ENCODE results near the gene CGB8. TPM values are rescaled to one million over a fixed set of nuclear protein-coding genes. Genes with fewer than 3 reads are reported as not detected.
A peak's percentile ranks its signal among the peaks of the same experiment; 100 is the strongest.
"Not testable (repeated sequence)": the region's sequence is repeated elsewhere in the genome, so short reads cannot be mapped to it uniquely, and the experiment has no call there.

The CGB8 gene
- total RNA-seq, 1 donor from 2014 or later = 3.3 TPM

DNA sequence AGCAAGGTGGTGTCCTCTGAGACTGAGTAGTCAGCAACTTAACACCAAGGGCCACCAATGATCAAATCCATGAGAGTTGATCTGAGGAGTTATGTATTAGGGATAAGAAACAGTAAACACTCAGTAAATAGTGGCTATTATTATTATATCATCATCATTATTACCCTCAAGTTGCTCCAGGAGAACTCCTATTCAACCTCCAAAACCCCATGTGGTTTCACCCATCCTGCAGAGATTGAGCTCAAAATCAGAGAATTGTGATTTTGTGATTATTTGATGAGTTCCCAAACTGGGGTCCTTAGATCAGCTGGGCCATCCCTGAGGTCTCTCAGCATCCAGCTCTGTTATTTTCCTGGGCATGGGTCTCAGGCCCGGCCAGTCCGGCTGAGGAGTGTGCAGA is 12.1 kb upstream of the CGB8 start:
- Histone ChIP-seq H3K4me3 (ENCODE audit: low read depth, low read length) (no peak overlapping the region), H3K36me3 (ENCODE audit: control insufficient read depth, insufficient read depth, low read length) (no peaks in the 10 kb centered on the region), H3K27me3 (ENCODE audit: control insufficient read depth, insufficient read depth, low read length) (peaks cover 10% of the 10 kb centered on the region)
- TF ChIP-seq, protein P1, sequence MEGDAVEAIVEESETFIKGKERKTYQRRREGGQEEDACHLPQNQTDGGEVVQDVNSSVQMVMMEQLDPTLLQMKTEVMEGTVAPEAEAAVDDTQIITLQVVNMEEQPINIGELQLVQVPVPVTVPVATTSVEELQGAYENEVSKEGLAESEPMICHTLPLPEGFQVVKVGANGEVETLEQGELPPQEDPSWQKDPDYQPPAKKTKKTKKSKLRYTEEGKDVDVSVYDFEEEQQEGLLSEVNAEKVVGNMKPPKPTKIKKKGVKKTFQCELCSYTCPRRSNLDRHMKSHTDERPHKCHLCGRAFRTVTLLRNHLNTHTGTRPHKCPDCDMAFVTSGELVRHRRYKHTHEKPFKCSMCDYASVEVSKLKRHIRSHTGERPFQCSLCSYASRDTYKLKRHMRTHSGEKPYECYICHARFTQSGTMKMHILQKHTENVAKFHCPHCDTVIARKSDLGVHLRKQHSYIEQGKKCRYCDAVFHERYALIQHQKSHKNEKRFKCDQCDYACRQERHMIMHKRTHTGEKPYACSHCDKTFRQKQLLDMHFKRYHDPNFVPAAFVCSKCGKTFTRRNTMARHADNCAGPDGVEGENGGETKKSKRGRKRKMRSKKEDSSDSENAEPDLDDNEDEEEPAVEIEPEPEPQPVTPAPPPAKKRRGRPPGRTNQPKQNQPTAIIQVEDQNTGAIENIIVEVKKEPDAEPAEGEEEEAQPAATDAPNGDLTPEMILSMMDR (IDR thresholded peaks at IDR 0.05; ENCODE audit: insufficient read depth, low read length, poor library complexity, severe bottlenecking) = no peak
- DNase-seq (ENCODE audit: low read depth) = no peak

DNA sequence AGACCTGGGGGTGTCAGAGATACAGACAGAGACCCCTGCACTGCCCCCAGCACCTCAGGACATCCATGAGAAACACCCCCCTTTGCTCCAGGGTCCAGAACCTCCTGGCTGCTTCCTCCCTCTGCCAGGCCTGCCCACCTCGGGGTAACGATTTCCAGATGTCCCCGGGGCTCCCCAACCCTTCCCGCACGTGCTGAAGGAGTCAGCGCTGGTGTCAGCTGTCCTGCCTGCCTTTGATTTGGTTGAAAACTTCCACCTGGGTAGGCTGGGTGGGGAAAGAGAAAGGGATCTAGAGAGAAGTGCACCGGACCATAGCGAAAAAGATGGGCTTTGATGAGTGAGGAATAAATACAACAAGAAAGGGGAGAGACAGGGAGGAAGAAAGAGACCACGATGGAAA is 10.1 kb upstream of the CGB8 start:
- TF ChIP-seq, protein P1 (IDR thresholded peaks at IDR 0.05; ENCODE audit: insufficient read depth, low read length, poor library complexity, severe bottlenecking) = no peak
- Histone ChIP-seq H3K27me3 (ENCODE audit: control insufficient read depth, insufficient read depth, low read length) (no peaks in the 10 kb centered on the region), H3K4me3 (ENCODE audit: low read depth, low read length) (no peak overlapping the region), H3K36me3 (ENCODE audit: control insufficient read depth, insufficient read depth, low read length) (no peaks in the 10 kb centered on the region)
- DNase-seq (ENCODE audit: low read depth) = no peak

DNA sequence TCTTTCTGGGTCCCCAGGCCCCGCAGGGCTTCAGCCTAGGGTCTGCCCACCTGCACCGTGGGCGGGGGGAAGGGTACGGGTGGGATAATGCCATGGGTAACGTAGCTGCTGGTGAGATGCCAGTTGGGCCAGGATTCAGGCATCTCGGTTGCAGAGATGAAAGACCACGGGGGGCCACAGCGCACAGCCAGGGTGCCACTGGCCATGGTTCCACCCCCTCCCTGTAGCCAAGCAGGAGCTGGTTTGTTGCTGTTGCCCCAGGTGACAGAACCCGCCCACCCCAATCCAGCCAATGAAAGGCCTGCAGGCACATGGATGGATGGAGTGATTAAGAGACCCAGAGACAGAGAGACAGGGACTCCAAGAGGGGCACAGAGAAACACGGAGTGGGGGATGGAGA is 9.7 kb upstream of the CGB8 start:
- no peak overlapping the region for H3K4me3 ChIP-seq (ENCODE audit: low read depth, low read length)
- no peak for DNase-seq (ENCODE audit: low read depth)
- no peaks in the 10 kb centered on the region for H3K36me3 ChIP-seq (ENCODE audit: control insufficient read depth, insufficient read depth, low read length)
- TF ChIP-seq, protein P1 (IDR thresholded peaks at IDR 0.05; ENCODE audit: insufficient read depth, low read length, poor library complexity, severe bottlenecking) = no peak
- no peaks in the 10 kb centered on the region for H3K27me3 ChIP-seq (ENCODE audit: control insufficient read depth, insufficient read depth, low read length)

DNA sequence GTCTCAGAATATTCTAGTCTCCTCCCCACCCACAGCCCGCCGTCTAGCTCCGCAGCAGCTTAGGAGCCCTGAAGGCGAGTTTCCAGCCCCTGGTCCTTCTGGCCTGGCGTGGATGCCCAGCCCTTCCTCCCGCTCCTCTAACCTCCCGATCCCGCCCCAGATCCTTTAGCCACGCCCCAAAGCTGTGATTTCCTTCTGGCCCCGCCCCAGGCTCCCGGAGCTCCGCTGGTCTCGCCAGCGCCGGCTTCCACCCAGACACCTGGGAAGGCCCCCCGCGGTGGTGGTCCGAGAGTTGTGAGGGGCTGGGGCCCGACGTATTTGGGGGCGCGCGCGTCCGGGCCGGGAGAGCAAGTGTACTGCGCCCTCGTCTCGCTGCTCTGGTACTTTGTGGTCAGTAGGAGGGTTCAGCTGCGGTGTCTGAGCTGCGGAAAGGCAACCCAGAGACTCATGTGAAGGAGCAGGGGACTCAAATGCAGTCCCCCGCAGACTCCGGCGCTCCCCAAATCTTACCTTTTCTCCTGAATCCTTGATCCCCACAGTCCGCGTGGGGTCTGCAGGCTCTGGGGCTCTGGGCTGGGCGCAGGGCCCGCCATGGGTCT is 8.8 kb upstream of the CGB8 start, which contains the start of gene CGB7:
Gene CGB7 (minus strand): TSS at position 114 of the 599 bp plus-strand sequence. CDS start 2,374 bp downstream, outside the sequence.
- TF ChIP-seq, protein P1 (IDR thresholded peaks at IDR 0.05; ENCODE audit: insufficient read depth, low read length, poor library complexity, severe bottlenecking) = no peak
- Histone ChIP-seq H3K36me3 (ENCODE audit: control insufficient read depth, insufficient read depth, low read length) (no peaks in the 10 kb centered on the region), H3K27me3 (ENCODE audit: control insufficient read depth, insufficient read depth, low read length) (no peaks in the 10 kb centered on the region), H3K4me3 (ENCODE audit: low read depth, low read length) (peak within 1 kb of the TSS; percentile 60)
- DNase-seq (ENCODE audit: low read depth) = peak; percentile 25

DNA sequence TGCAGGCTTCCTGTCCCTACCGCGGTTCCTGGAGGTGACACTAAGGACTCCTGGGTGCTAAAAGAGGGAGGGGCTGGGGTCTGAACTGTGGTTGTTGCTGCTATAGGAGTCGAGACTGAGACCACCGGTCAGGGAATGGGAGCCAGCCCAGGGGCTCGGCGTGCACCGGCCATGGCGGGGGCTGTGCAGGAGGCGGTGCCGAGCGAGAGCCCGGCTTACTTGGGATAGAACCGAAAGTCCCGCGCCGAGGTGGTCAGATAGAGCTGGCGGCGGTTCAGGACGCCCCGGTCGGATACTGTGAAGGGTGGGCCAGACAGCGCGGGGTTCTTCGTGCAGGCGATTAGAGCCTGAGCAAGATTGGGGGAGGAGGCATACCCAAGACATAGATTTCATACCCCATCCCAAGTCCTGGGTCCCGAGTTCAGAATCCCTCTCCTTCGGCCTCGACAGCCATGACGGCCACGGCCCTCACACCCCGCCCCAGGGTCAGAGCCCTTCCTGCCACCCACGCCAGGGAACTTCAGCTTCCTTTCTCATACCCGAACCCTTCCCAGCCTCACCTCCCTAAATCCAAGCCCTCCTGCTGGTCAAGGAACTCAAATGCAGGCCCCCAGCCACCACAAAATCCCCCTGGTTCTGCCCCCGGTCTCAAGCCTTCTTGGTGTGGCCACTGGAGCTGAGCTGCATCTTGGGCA is 8.1 kb upstream of the CGB8 start:
- not testable (repeated sequence) for H3K27me3 ChIP-seq (ENCODE audit: control insufficient read depth, insufficient read depth, low read length); DNase-seq (ENCODE audit: low read depth); H3K36me3 ChIP-seq (ENCODE audit: control insufficient read depth, insufficient read depth, low read length)
- H3K4me3 ChIP-seq (ENCODE audit: low read depth, low read length) = peak overlapping the region; percentile 60

DNA sequence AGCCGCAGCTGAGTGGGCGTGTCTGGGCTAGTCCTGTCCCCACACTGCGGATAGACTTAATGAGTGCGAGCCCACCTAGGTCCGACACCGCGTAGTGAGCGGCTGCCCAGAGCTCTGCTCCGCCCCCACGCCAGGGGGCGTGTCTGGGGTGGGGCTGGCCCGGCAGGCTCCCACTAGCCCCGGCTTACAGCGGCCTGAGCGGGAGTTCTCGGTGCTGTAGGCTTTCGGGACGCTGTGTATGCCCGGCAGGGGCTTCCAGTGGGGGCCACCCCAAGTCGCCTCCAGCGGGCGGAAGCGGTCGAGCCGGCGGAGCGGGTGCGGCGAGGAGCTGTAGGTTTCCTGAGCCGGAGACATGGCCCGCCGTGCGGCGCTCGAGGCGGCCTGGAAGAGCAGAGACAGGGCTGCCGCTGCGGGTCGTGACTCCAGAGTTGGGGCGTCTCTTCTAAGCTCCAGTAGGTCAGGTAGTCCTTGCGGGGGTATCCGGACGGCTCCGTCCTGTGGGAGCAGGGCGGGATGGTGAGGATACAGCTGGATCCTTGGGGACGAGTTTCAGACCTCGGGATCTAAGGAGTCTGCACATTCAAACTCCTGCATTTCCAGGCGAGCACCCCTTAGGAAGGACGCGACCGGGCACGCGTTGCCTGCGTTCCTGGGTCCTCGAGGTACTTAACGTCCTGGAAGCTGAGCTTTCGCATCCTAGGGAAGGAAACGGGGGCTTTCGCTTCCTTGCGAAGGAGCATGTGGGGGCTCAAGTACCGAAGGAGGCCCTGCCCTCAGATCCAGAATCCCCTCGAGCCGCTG is 7.4 kb upstream of the CGB8 start:
- peak; percentile 4 for DNase-seq (ENCODE audit: low read depth)
- H3K4me3 ChIP-seq (ENCODE audit: low read depth, low read length) = peak overlapping the region; percentile 60
- TF ChIP-seq, protein P1 (IDR thresholded peaks at IDR 0.05; ENCODE audit: insufficient read depth, low read length, poor library complexity, severe bottlenecking) = peak; percentile 33
- no peaks in the 10 kb centered on the region for H3K27me3 ChIP-seq (ENCODE audit: control insufficient read depth, insufficient read depth, low read length)
- no peaks in the 10 kb centered on the region for H3K36me3 ChIP-seq (ENCODE audit: control insufficient read depth, insufficient read depth, low read length)

DNA sequence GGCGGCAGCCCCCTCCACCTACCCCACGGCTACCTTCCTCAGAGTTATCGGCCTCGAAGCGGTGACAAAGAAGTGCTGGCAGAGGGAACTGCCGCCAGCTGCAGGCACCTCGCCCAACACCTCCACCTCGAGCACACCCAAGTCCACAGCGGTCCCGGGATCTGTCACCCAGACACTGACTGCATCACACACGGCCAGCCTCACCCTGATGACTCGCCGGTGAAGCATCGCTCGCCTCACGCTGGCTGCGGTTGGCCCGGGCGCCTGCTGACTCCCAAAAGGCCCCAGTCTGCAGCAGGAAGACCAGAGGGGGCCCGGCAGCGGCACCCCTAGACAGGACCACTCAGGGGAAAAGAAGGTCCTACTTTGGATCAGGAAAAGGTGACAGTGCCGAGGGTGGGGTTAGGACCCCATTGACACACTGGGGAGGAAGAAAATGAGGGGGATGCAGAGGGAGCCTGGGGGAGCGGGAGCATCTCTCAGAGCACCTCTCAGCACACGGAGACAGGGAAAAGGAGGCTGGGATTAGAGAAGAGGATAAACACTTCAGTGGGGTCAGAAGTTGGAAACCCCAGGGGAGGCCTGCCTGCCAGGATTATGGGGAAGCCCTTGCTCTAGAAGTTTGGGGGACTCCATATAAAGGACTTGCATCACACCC is 1.6 kb upstream of the CGB8 start:
- DNase-seq (ENCODE audit: low read depth); H3K27me3 ChIP-seq (ENCODE audit: control insufficient read depth, insufficient read depth, low read length); H3K36me3 ChIP-seq (ENCODE audit: control insufficient read depth, insufficient read depth, low read length); H3K4me3 ChIP-seq (ENCODE audit: low read depth, low read length): not testable (repeated sequence)

DNA sequence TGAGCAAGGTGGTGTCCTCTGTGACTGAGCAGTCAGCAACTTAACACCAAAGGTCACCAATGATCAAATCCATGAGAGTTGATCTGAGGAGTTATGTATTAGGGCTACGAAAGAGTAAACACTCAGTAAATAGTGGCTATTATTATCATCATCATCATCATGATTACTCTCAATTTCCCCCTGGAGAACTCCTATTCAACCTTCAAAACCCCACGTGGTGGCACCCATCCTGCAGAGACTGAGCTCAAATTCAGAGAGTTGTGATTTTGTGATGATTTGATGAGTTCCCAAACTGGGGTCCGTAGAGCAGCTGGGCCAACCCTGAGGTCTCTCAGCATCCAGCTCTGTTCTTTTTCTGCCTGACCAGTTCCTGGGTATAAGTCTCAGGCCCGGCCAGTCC is 923 bp upstream of the CGB8 start:
- not testable (repeated sequence) for DNase-seq (ENCODE audit: low read depth); H3K27me3 ChIP-seq (ENCODE audit: control insufficient read depth, insufficient read depth, low read length); H3K4me3 ChIP-seq (ENCODE audit: low read depth, low read length); H3K36me3 ChIP-seq (ENCODE audit: control insufficient read depth, insufficient read depth, low read length)

Data from kidney epithelial cell (primary cell).